Measurements from ENCODE around the gene FRMD1.

The FRMD1 gene

DNA sequence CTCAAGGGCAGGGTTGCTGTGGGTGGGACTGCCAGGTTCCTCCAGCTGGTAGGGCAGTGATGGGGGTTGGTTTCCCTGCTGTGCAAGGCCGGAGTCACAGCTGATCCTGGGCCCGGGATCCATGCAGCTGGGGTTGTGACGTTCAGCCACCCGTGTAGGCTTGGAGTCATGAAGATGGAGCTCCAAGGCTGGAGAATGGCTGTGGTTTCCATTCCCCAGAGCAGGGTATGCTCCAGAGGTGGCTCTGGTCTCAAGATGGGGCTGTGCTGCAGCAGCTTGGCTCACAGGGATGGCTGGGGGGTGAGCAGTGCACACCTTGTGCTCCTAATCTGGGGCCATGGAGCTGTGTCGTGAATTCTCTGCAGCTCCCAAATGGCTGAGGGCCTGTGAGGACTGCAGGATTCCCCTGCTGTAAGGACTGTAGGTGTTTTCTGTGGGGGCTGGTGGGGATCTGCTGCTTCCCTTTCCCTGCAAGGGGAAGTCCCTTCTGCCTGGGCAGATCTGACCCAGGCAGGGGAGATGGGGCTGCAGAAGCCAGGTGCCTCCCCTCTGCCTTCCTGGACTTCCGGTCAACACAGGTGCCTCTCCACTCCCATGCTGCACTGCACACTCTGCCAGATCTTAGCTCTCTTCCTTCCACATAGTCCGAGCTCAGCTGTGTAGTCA lies 65.6 kb downstream of the FRMD1 start:
- no peak for DNase-seq (ENCODE audit: insufficient read length)
- TF ChIP-seq POLR2A (IDR thresholded peaks at IDR 0.05; ENCODE audit: low read depth, low read length), result no peak
- no peak for TF ChIP-seq TAF1 (IDR thresholded peaks at IDR 0.05; ENCODE audit: borderline replicate concordance, low read depth, low read length)
- TF ChIP-seq POLR2AphosphoS5 (IDR thresholded peaks at IDR 0.05; ENCODE audit: low read depth, low read length), result no peak
- FAIRE-seq, result no peak

GRCh38 chr6:168012431-168013249 lies 66.4 kb downstream of the FRMD1 start:
- FAIRE-seq (no peak), DNase-seq (ENCODE audit: insufficient read length) (no peak)
- TF ChIP-seq POLR2AphosphoS5 (IDR thresholded peaks at IDR 0.05; ENCODE audit: low read depth, low read length) (no peak), POLR2A (IDR thresholded peaks at IDR 0.05; ENCODE audit: low read depth, low read length) (no peak), TAF1 (IDR thresholded peaks at IDR 0.05; ENCODE audit: borderline replicate concordance, low read depth, low read length) (no peak)

GRCh38 chr6:168011291-168011690 lies 67.7 kb downstream of the FRMD1 start:
- DNase-seq (ENCODE audit: insufficient read length) (no peak), FAIRE-seq (no peak)
- no peak for TF ChIP-seq POLR2A (IDR thresholded peaks at IDR 0.05; ENCODE audit: low read depth, low read length)
- no peak for TF ChIP-seq POLR2AphosphoS5 (IDR thresholded peaks at IDR 0.05; ENCODE audit: low read depth, low read length)
- TF ChIP-seq TAF1 (IDR thresholded peaks at IDR 0.05; ENCODE audit: borderline replicate concordance, low read depth, low read length), result no peak

DNA sequence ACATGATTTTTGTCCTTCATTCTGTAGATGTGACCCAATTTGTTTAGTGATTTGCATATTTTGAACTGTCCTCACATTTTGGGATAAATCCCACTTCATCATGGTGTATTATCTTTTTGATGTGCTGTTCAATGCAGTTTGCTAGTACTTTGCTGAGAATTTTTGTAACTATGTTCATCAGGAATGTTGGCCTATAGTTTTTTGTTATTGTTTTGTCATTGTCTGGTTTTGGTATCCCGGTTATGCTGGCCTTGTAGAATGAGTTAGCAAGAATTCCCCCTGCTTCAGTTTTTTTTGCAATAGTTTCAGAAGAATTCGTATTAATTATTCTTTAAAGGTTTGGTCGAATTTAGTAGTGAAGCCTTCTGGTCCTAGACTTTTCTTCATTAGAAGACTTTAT lies 69.7 kb downstream of the FRMD1 start:
- no peak for FAIRE-seq
- DNase-seq (ENCODE audit: insufficient read length), result no peak
- TF ChIP-seq POLR2A (IDR thresholded peaks at IDR 0.05; ENCODE audit: low read depth, low read length), result no peak
- TF ChIP-seq POLR2AphosphoS5 (IDR thresholded peaks at IDR 0.05; ENCODE audit: low read depth, low read length), result no peak
- no peak for TF ChIP-seq TAF1 (IDR thresholded peaks at IDR 0.05; ENCODE audit: borderline replicate concordance, low read depth, low read length)

DNA sequence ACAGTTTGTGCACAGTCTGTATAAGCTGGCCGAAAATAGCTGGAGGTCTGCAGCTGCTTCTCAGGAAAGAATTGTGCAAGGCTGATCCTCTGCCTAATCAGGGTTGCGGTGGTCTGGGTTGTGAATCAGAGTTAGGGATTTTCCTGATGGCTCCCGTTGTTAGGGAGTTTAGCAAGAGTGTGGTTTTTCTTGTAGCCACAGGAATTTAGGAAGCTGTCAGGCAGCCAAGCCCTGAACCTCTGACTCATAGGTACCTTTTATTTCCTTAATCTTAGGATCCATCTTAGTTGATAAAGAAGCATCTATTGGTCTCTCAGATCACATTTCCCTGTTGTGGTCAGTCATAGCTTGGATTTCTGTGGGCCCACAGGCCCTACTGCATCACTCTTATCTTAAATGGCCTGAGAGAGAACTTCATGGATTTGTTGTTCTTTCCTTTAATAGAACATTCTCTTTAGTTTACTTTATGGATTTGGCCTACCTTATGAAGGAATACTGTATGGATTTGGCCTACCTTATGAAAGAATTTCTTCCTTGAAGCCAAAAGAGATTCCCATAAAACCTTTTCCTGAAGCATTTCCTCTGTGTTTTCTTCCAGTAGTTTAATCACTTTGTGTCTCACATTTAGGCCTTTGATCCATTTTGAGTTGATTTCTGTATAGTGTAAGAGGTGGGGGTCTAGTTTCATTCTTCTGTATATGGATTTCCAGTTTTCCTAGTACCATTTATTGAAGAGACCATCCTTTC lies 71.2 kb downstream of the FRMD1 start:
- no peak for TF ChIP-seq POLR2AphosphoS5 (IDR thresholded peaks at IDR 0.05; ENCODE audit: low read depth, low read length)
- no peak for TF ChIP-seq TAF1 (IDR thresholded peaks at IDR 0.05; ENCODE audit: borderline replicate concordance, low read depth, low read length)
- TF ChIP-seq POLR2A (IDR thresholded peaks at IDR 0.05; ENCODE audit: low read depth, low read length), result no peak
- no peak for FAIRE-seq
- DNase-seq (ENCODE audit: insufficient read length), result no peak

DNA sequence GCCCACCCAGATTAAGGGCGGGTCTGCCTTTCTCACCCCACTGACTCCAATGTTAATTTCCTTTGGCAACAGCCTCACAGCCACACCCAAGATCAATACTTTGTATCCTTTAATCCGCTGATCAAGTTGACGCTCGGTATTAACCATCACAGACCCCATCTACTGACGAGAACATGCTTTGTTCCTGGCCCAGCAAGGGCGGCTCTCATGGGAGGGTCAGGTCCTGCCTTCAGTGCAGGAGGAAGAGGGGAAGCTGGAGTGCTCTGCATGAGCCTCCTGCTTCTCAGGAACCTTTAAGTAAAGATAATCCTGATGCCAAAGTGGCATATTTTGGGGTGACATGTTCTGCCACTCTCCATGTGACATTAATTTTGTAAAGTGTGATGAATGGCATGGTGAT lies 73.2 kb downstream of the FRMD1 start:
- TF ChIP-seq POLR2AphosphoS5 (IDR thresholded peaks at IDR 0.05; ENCODE audit: low read depth, low read length), result no peak
- TF ChIP-seq TAF1 (IDR thresholded peaks at IDR 0.05; ENCODE audit: borderline replicate concordance, low read depth, low read length), result no peak
- TF ChIP-seq POLR2A (IDR thresholded peaks at IDR 0.05; ENCODE audit: low read depth, low read length), result no peak
- no peak for FAIRE-seq
- no peak for DNase-seq (ENCODE audit: insufficient read length)

DNA sequence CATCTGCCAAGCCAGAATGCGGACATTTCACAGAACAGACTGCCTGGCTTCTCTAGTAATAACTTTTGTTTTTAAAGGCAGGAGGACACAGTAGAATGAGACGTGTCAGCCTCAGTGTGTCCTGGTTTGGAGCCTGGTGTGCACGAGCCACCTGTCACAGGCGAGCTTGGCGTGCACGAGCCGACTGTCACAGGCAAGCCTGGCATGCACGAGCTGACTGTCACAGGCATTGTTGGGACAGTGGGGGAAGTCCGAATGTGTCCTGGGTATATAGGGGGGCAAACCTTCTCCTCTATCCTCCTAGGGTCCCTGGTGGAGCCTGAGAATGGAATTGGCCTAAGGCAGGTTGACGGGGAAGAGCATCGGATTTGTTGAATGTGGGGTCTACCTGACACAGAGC lies 74.1 kb downstream of the FRMD1 start:
- TF ChIP-seq POLR2AphosphoS5 (IDR thresholded peaks at IDR 0.05; ENCODE audit: low read depth, low read length), result no peak
- no peak for TF ChIP-seq TAF1 (IDR thresholded peaks at IDR 0.05; ENCODE audit: borderline replicate concordance, low read depth, low read length)
- TF ChIP-seq POLR2A (IDR thresholded peaks at IDR 0.05; ENCODE audit: low read depth, low read length), result no peak
- DNase-seq (ENCODE audit: insufficient read length) (no peak), FAIRE-seq (no peak)

- TF ChIP-seq POLR2AphosphoS5 (IDR thresholded peaks at IDR 0.05; ENCODE audit: low read depth, low read length) (no peak), TAF1 (IDR thresholded peaks at IDR 0.05; ENCODE audit: borderline replicate concordance, low read depth, low read length) (no peak), POLR2A (IDR thresholded peaks at IDR 0.05; ENCODE audit: low read depth, low read length) (no peak)
- DNase-seq (ENCODE audit: insufficient read length), result no peak
- no peak for FAIRE-seq
Measured at GRCh38 chr6:168004023-168004422, 75.0 kb downstream of the FRMD1 start.
